Panc1 (cell line): ENCODE measurements around the gene NSG2. TPM values are rescaled to one million over a fixed set of nuclear protein-coding genes. Genes with fewer than 3 reads are reported as not detected.

Source experiments
- ATAC-seq: fragments of 200-7000 bp; cut with Tn5 transposase; 2 replicates; pipeline ENCODE4 v1.9.1; 2020; ENCODE audit warnings: mild to moderate bottlenecking, moderate library complexity
- BruUV-seq: library from RNA; stranded (reverse); fragments of 400-500 nt; replicated peaks from 2 replicates; lab custom pipeline; 2021; lab: Mats Ljungman, UMichigan
- CTCF ChIA-PET: fragments of 300-600 bp; sonication (Branson Sonifier 250); formaldehyde crosslinking; loops from one replicate; lab custom pipeline; 2022; ENCODE audit warnings: antibody characterized with exemption; lab: Charles Lee
- POLR2A ChIA-PET: fragments of 300-600 bp; sonication (Branson Sonifier 250); formaldehyde crosslinking; loops from one replicate; lab custom pipeline; 2022; ENCODE audit warnings: antibody characterized with exemption; lab: Charles Lee
- DNase-seq: peaks from one replicate; pipeline ENCODE4 v3.0.0-alpha.2; 2010; ENCODE audit warnings: low read depth, low spot score
- H3K27ac ChIP-seq: 2 replicates; pipeline ENCODE4 v1.5.1; 2011; ENCODE audit warnings: mild to moderate bottlenecking, low read length, inconsistent platforms
- H3K27me3 ChIP-seq: fragments of 200-500 bp; sonication (Bioruptor generic); 2 replicates; pipeline ENCODE4 v1.6.0; 2014; ENCODE audit warnings: low read length, inconsistent platforms; ENCODE audit not compliant: control insufficient read depth, insufficient read depth
- H3K36me3 ChIP-seq: fragments of 200-500 bp; sonication (Bioruptor generic); 2 replicates; pipeline ENCODE4 v1.5.1; 2014; ENCODE audit warnings: inconsistent platforms, mild to moderate bottlenecking, low read length, moderate library complexity; ENCODE audit not compliant: control insufficient read depth, insufficient read depth
- H3K4me1 ChIP-seq: 2 replicates; pipeline ENCODE4 v1.5.1; 2011; ENCODE audit warnings: inconsistent platforms, mild to moderate bottlenecking, low read length, moderate library complexity; ENCODE audit not compliant: control insufficient read depth, insufficient read depth
- H3K4me3 ChIP-seq, 2 experiments: 2 replicates each; pipeline ENCODE4 v1.5.1; 2011 to 2012; ENCODE audit warnings: low read depth in 2 of 2, low read length in 2 of 2, mild to moderate bottlenecking in 2 of 2, inconsistent platforms in 1 of 2, moderate library complexity in 1 of 2
- H3K9me3 ChIP-seq: fragments of 200-500 bp; sonication (Bioruptor generic); 2 replicates; pipeline ENCODE4 v1.5.1; 2014; ENCODE audit warnings: low read depth, mild to moderate bottlenecking, inconsistent platforms, low read length, moderate library complexity; ENCODE audit not compliant: control insufficient read depth, insufficient read depth
- POLR2AphosphoS5 ChIP-seq: IDR thresholded peaks from 2 replicates; pipeline ENCODE4 v1.6.1; 2012; ENCODE audit warnings: mild to moderate bottlenecking, low read depth, low read length, moderate library complexity
- SIN3A ChIP-seq: IDR thresholded peaks from 2 replicates; pipeline ENCODE4 v1.6.1; 2012; ENCODE audit warnings: low read depth, mild to moderate bottlenecking, low read length, moderate library complexity, borderline replicate concordance; ENCODE audit not compliant: insufficient read depth
- TCF7L2 ChIP-seq: IDR thresholded peaks from 2 replicates; pipeline ENCODE4 v1.6.1; 2011; ENCODE audit warnings: mild to moderate bottlenecking, low read depth, low read length, inconsistent platforms
- in situ Hi-C: cut with HindIII; loops from 2 replicates; pipeline ENCODE4 v1.10.0; 2016; ENCODE audit warnings: low sequenced_read_pairs, low pct_unique_long_range_greater_than_20kb
- intact Hi-C: fragments of 100-400 bp; cut with micrococcal nuclease; formaldehyde crosslinking; loops from one replicate; pipeline ENCODE4 v1.10.0; 2022; ENCODE audit not compliant: unreplicated experiment
- total RNA-seq: library from RNA; stranded (reverse); gene quantifications from one replicate; pipeline ENCODE4 v1.2.1, GENCODE V29; 2021; ENCODE audit not compliant: unreplicated experiment
- TF ChIP-seq, protein P1 (sequence below), 2 experiments: IDR thresholded peaks; 2 replicates each; pipeline ENCODE4 v1.6.1; 2011 to 2012; ENCODE audit warnings: low read depth in 2 of 2, control low read depth in 1 of 2, low read length in 1 of 2, mild to moderate bottlenecking in 1 of 2, moderate library complexity in 1 of 2; ENCODE audit not compliant: insufficient read depth in 1 of 2
- TF ChIP-seq, protein P2 (sequence below): fragments of 450-650 bp; IDR thresholded peaks from 2 replicates; pipeline ENCODE4 v1.5.1; 2017; ENCODE audit warnings: mild to moderate bottlenecking

Gene NSG2
- total RNA-seq, 1 experiment from 2014 or later = not detected

DNA sequence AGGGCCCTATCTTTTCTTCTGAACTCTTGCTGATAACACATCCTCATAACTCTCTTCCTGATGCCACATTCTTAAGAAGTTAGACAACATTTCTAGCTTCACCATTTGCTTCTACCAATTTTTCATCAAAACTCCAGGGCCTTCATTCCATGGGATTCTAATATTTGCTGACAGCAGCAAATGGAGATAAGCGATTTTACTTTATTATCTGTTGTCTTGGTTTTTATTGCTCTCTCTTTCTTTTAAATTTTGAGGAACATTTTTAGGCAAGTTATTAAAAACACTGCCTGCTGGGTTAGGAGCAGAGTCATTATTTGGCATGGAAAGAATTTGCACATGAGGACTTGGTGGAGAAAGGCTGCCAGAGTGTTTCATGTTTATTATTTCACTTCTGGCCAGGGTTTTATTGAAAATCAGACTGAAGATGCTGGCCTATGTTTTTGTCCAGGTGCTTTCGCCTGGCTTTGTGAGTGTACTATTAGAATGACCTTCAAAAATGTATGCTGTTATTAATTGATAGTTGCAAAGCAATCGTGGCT, 27.7 kb downstream of the NSG2 start:
- TF ChIP-seq, protein P1, sequence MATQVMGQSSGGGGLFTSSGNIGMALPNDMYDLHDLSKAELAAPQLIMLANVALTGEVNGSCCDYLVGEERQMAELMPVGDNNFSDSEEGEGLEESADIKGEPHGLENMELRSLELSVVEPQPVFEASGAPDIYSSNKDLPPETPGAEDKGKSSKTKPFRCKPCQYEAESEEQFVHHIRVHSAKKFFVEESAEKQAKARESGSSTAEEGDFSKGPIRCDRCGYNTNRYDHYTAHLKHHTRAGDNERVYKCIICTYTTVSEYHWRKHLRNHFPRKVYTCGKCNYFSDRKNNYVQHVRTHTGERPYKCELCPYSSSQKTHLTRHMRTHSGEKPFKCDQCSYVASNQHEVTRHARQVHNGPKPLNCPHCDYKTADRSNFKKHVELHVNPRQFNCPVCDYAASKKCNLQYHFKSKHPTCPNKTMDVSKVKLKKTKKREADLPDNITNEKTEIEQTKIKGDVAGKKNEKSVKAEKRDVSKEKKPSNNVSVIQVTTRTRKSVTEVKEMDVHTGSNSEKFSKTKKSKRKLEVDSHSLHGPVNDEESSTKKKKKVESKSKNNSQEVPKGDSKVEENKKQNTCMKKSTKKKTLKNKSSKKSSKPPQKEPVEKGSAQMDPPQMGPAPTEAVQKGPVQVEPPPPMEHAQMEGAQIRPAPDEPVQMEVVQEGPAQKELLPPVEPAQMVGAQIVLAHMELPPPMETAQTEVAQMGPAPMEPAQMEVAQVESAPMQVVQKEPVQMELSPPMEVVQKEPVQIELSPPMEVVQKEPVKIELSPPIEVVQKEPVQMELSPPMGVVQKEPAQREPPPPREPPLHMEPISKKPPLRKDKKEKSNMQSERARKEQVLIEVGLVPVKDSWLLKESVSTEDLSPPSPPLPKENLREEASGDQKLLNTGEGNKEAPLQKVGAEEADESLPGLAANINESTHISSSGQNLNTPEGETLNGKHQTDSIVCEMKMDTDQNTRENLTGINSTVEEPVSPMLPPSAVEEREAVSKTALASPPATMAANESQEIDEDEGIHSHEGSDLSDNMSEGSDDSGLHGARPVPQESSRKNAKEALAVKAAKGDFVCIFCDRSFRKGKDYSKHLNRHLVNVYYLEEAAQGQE (IDR thresholded peaks at IDR 0.05; ENCODE audit: insufficient read depth in 1 of 2, low read depth in 2 of 2, low read length in 1 of 2) = no peak
- TF ChIP-seq TCF7L2 = no peak
- TF ChIP-seq SIN3A = no peak
- TF ChIP-seq POLR2AphosphoS5 = no peak
- TF ChIP-seq, protein P2, sequence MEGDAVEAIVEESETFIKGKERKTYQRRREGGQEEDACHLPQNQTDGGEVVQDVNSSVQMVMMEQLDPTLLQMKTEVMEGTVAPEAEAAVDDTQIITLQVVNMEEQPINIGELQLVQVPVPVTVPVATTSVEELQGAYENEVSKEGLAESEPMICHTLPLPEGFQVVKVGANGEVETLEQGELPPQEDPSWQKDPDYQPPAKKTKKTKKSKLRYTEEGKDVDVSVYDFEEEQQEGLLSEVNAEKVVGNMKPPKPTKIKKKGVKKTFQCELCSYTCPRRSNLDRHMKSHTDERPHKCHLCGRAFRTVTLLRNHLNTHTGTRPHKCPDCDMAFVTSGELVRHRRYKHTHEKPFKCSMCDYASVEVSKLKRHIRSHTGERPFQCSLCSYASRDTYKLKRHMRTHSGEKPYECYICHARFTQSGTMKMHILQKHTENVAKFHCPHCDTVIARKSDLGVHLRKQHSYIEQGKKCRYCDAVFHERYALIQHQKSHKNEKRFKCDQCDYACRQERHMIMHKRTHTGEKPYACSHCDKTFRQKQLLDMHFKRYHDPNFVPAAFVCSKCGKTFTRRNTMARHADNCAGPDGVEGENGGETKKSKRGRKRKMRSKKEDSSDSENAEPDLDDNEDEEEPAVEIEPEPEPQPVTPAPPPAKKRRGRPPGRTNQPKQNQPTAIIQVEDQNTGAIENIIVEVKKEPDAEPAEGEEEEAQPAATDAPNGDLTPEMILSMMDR = no peak
- H3K4me1 ChIP-seq = no peaks in the 10 kb centered on the region
- ChIA-PET POLR2A (no interaction called here), CTCF (no interaction called here)
- H3K4me3 ChIP-seq = no peak overlapping the region
- peaks cover 3% of the 10 kb centered on the region; the same call in 1 of the 2 replicates for H3K27me3 ChIP-seq
- H3K9me3 ChIP-seq = no peaks in the 10 kb centered on the region
- H3K27ac ChIP-seq = no peak overlapping the region
- no peaks in the 10 kb centered on the region for H3K36me3 ChIP-seq
- BruUV-seq = no TSS peak
- in situ Hi-C loops (no loop called here), intact Hi-C loops (no loop called here)
- DNase-seq (no peak), ATAC-seq (no peak)

- H3K27me3 ChIP-seq = peaks cover 7% of the 10 kb centered on the region; the same call in 1 of the 2 replicates
- intact Hi-C loops (no loop called here), in situ Hi-C loops (no loop called here)
- BruUV-seq = no TSS peak
- H3K4me1 ChIP-seq = no peaks in the 10 kb centered on the region
- no peak overlapping the region for H3K4me3 ChIP-seq
- H3K27ac ChIP-seq = no peak overlapping the region
- no peaks in the 10 kb centered on the region for H3K36me3 ChIP-seq
- DNase-seq (no peak), ATAC-seq (no peak)
- H3K9me3 ChIP-seq = no peaks in the 10 kb centered on the region
- ChIA-PET POLR2A (no interaction called here), CTCF (no interaction called here)
- no peak for TF ChIP-seq TCF7L2
- TF ChIP-seq SIN3A = no peak
- TF ChIP-seq, protein P2 = no peak
- no peak for TF ChIP-seq POLR2AphosphoS5
- TF ChIP-seq, protein P1 (IDR thresholded peaks at IDR 0.05; ENCODE audit: insufficient read depth in 1 of 2, low read depth in 2 of 2, low read length in 1 of 2) = no peak
Measured at GRCh38 chr5:174074369-174074768, 28.9 kb downstream of the NSG2 start.
